ENCODE data around the gene ZDHHC1.

Gene ZDHHC1

DNA sequence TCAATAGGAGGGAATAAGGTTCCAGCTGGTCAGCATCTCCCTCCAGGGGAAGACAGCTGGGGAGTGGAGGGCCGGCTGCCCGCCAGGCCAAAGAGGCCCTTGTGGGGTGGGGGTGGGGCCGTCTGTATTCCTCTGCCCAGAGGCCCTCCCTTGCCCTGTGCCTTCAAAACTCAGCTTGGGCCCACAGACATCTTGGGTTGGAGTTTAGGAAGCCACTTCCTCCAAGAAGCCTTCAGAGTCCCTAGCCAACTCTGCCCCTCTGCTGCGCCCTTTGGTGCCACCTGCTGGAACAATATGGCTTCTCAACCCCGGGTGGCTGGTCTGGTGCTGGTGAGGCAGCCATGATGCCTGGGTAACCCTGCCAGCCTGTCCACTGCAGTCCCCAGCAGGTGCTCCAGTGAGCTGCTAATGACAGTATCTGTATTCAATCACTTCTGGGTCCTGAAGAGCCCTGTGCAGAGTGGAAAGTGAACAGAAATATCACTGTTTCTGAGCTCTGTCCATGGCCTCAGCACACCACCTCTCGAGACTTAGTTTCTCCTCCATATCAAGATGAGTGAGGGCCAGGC is 31.3 kb upstream of the ZDHHC1 start:
- no peak for FAIRE-seq

GRCh38 chr16:67446968-67447507 is 30.8 kb upstream of the ZDHHC1 start:
- FAIRE-seq, result no peak

DNA sequence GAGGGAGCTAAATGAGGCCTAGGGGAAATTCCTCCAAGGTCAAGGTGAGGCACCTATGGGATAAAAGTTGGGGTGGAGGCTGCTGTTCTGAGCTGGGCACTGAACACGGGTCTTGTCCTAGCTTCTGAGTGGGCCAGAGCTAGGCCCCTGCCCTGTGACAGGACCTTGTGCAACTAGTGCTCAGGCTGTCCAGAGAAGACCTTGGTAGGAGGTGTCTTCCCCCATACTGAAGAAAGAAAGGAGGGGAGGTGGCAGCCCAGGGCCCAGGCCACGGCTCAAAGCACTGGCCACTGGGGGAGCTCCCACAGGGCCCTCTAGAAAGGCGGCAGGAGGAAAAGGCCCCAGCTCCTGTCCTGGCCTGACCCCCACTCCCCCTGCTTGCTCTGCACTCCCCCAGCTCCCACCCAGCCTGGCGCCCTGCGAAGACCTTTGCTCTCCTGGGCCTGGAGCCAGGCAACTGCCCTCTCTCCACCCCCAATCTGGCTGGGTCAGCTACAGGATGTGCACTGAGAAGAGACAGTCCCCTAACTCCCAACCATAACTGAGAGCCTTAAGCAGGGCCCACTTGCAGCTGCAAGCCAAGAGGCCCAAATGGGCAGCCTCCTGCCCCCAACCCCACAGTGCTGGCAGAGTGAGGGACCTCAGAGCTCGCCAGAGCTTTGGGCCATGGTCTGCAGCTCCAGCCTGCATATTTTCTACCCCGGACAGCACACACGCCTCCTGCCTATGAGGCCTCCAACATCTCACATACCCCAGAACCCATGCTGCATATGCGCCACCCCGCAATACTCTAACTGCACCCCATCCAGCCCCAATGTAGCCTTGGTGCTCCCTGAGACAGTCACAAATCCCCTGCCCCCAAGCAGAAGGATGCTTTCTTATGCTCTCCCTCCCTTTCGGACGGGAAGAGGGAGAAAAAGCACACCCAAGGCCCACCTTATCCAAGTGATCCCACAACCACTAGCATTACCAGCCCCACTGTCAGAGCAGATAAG is 29.9 kb upstream of the ZDHHC1 start:
- FAIRE-seq, result no peak

DNA sequence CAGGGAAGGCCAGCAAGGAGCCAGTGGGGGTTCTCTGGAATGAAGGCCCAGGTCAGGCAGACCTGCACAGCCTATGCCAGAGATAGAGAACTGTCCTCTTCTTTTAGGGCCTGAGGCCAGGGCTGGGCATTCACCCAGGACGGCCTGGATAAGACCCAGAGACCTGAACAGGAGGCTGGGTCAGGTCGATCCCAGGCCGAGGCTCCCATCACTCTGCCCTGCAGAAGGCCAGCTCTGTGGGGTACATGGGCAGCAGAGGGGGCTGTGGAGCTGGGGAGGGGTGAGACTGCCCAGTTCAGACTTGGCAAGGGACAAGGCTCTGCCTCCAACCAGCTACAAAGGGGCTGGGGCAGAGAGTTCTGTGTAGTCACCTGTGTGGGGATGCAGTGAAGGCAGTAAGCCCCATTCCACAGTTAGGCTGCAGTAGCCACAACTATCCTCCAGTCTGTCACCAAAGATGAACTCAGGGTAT is 29.2 kb upstream of the ZDHHC1 start:
- no peak for FAIRE-seq

DNA sequence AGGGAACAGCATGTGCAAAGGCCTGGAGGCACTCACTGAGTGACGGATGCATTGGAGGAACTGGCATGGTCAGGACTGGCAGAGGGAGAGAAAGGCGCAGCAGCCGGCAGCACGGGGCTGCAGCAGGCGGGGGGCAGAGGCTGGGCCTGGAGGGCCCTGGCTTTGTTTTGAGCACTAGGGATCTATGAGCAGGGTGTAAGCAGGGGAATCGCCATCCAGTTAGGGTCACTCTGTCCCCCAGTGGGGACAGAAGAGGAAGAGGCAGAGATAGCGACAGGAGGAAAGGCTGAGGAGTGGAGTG is 28.8 kb upstream of the ZDHHC1 start:
- no peak for FAIRE-seq

- FAIRE-seq, result no peak
Measured at GRCh38 chr16:67444259-67445125, 28.2 kb upstream of the ZDHHC1 start.

DNA sequence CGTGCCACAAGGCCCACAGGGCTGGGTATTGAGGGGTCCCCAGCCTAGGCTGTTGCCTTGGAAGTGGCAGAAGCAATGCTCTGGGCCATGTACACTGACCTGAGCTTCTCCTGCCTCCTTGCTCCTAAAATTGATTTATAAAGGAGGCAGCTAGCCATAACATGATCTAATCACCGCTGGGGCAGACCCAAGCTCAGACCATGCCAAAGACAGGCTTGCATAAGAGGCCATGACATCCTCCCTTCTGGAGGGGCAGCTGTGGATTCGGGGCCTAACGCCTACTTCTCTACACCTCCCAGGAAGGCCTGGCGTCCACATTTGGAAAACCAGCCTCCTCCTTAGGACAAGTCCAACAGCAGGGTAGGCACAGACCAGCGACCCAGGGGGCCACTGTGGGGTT is 27.0 kb upstream of the ZDHHC1 start:
- FAIRE-seq, result no peak

GRCh38 chr16:67442581-67443255 is 26.4 kb upstream of the ZDHHC1 start:
- FAIRE-seq, result no peak

DNA sequence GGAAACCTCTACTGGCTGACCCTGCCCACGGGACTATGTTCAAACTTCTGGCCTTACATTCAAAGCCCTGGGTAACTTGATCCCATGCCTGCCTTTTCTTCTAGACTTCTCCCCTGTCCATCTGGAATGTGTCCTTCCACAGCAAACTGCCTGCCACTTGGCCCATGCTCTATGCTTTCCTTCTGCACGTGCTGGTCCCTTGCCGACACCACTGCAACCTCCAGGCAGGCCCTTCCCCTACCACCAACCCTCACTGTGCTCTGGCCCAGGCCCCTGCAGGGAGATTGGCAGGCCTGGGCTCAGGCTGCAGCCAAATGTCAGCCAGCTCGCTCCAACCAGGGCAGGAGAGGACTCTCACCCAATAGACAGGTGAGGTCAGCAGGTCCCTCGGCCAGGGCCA is 25.6 kb upstream of the ZDHHC1 start:
- no peak for FAIRE-seq

DNA sequence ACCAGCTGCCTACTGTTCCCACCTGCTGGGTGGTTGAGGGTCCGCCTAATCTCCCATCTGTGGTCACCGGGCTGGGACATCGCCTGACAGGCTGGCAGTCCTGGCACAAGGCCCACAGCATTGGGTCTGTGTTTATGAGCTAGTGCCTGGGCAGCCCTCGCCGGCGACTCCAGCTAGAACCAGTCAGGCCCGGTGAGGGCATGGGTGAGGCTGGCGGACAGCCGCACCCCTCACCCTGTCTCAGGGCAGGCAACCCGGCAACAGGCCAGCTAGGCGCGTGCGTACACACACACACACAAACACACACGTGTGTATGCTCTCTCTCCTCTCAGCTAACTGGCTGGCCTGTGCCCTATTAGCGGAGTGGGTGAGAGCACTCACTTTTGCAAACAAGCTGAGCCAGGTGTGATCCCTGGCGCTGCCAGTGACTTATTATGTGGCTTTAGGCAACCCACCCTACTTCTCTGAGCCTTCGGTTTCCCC is 25.0 kb upstream of the ZDHHC1 start:
- FAIRE-seq, result no peak

DNA sequence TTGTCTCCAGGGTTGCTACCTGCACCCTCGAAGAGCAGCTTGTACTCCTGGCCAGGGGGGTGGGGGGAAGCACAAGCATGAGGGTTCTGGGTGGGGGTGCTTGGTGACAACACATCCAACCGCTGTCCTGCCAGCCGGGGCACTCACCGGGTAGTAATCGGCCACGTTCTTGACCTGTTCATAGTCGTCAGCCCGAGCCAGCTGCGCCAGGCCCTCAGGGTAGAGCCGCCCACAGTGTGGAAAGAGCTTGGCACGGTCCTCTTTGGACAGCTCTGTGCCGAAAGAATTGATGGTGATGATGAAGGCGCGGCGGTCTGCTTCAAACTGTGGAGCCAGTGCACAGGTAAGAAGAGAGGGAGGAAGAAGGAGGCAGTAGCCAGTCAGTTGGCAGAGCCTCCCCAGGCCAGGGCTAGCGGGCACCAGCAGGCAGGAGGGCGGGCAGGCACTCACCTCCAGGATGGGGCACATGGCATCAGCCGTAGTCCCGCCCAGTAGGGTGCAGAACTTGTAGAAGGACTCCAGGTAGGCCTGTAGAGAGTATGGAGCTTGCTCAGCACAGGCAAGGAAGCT is 22.6 kb upstream of the ZDHHC1 start:
- no peak for FAIRE-seq

- no peak for FAIRE-seq
Measured at GRCh38 chr16:67438098-67438791, 22.0 kb upstream of the ZDHHC1 start.

DNA sequence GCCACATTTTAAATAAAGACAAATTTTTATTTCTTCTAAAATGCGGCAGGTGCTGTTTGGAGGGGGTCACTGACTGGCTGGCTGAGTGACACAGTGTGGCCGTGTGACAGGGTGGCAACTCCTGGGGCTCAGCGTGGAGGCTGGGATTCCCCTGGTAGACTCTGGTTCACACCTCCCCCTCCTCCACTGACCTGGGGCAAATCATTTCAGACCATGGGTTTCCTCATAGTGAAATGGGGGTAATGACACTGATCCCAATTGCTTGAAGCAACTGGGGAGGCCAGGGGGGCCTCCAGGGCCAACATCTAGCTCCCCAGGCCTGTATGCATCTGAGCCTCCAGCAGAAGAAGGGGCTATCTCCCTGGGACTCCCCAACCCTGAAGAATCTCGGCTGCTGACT is 21.2 kb upstream of the ZDHHC1 start:
- no peak for FAIRE-seq

DNA sequence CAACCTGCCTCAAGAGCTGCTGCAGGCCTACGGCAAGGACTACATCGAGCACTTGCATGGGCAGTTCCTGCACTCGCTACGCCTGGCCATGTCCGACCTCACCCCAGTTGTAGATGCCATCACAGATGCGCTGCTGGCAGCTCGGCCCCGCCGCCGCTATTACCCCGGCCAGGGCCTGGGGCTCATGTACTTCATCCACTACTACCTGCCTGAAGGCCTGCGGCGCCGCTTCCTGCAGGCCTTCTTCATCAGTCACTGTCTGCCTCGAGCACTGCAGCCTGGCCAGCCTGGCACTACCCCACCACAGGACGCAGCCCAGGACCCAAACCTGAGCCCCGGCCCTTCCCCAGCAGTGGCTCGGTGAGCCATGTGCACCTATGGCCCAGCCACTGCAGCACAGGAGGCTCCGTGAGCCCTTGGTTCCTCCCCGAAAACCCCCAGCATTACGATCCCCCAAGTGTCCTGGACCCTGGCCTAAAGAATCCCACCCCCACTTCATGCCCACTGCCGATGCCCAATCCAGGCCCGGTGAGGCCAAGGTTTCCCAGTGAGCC is 20.4 kb upstream of the ZDHHC1 start:
- no peak for FAIRE-seq

GRCh38 chr16:67435758-67436164 is 19.5 kb upstream of the ZDHHC1 start:
- no peak for FAIRE-seq

DNA sequence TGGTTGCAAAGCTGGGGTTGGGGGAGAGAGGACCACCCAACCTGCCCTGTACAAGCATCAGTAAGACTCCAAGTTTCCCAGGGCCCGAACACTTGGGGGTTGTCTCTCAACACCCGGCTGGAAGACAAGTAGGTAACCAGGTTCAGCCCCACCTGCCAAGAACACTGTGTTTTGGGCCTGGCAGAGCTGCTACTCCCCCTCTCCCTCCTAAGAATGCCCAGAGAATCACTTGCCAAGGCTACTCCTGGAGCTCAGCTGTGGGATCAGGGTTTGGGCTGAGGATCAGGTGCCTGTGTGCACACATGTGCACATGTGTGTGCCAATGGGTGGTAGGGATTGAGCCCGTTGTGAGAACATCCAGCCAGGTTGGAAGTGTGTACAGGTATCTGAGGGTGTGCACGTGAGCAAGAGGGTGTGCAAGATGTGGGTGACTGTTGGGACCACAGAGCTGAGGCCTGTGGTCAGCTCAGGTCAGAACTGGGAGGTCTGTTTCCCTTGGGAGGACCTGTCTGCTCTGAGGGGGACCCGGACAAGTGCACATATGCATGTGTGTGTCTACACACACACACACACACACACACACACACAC is 16.9 kb upstream of the ZDHHC1 start:
- no peak for FAIRE-seq

DNA sequence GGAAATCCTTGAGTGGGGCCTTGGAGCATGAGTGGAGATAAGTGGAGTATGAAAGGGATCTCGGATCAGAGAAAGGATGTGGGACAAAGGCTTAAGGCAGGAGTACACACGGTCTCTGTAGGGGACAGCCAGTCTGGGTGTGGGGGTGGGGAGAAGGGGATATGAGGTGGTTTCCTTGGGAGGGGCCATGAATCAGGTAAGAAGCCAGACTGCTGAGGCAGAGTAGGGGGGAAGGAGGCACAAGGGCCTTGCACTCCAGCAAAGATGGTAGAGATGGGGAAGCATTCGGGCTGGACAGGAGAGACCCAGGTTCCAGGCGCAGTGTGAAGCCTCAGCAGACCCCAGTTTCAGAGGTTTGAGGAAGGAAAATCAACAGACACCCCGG is 16.2 kb upstream of the ZDHHC1 start:
- no peak for FAIRE-seq

DNA sequence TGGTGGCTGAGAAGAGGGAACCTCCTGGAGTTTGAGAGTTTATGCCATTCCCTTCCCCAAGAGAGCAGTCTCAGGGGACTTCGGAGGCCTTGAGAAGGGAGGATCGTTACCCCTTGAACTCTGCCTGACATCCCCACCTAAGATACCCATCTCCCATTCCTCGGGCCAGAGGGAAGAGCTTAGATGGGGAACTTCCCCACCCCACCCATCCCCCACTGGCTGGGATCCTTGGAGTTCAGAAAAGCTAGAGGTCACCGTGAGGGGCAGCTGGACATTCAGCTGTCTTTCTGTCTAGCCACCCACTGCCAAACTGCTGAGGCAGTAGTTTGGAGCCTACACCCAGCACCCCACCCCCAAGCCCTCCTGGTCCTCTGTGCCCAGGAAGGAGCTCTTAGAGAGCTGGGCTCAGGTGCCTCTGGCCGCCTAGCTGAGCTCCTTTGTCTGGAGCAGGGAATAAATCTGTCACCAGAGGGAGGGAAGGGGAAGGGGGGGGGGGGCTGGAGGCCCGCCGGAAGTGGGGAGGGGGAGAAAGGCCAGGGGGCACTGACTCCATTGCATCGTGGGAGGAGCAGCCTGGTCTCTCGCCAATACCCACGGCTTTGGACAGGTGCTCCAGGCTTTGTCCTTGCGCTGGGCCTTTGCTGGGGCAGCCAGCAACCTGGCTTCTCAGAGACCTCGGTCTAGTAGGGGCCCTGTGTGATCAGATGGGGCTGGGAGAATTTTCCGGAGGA is 15.7 kb upstream of the ZDHHC1 start:
- no peak for FAIRE-seq

- FAIRE-seq, result no peak
Measured at GRCh38 chr16:67430977-67431774, 14.9 kb upstream of the ZDHHC1 start, which contains the start of gene HSD11B2. HSD11B2 (plus strand) TSS chr16:67431121; CDS start chr16:67431249, 128 bp downstream.
